Uterus (tissue), 4 donors: ENCODE measurements around the gene SLC49A3. TPM values are rescaled to one million over a fixed set of nuclear protein-coding genes. Genes with fewer than 3 reads are reported as not detected.
"Not testable (repeated sequence)": the region's sequence is repeated elsewhere in the genome, so short reads cannot be mapped to it uniquely, and the experiment has no call there.

Source experiments
- DNase-seq, 2 donors: peaks; one replicate each; pipeline ENCODE4 v3.0.0-alpha.2; 2019 to 2020
- H3K27ac ChIP-seq, 2 donors: fragments of 200-600 bp; sonication (generic); 1 replicate in 1 of 2; 2 replicates in 1 of 2; pipeline ENCODE4 v1.5.1; 2016 to 2018
- H3K27me3 ChIP-seq, 2 donors: fragments of 200-600 bp; sonication (generic); one replicate each; pipeline ENCODE4 v1.5.1; 2018 to 2019; ENCODE audit warnings: control low read depth in 1 of 2
- H3K36me3 ChIP-seq, 2 donors: fragments of 200-600 bp; sonication (generic); one replicate each; pipeline ENCODE4 v1.5.1; 2019; ENCODE audit warnings: control low read depth in 1 of 2
- H3K4me1 ChIP-seq, 2 donors: fragments of 200-600 bp; sonication (generic); one replicate each; pipeline ENCODE4 v1.5.1; 2018 to 2019; ENCODE audit warnings: control low read depth in 1 of 2
- H3K4me3 ChIP-seq, 2 donors: fragments of 200-600 bp; sonication (generic); 1 replicate in 1 of 2; 2 replicates in 1 of 2; pipeline ENCODE4 v1.5.1; 2018 to 2019; ENCODE audit warnings: mild to moderate bottlenecking in 1 of 2
- H3K9me3 ChIP-seq, 2 donors: fragments of 200-600 bp; sonication (generic); one replicate each; pipeline ENCODE4 v1.5.1; 2019; ENCODE audit warnings: control low read depth in 1 of 2
- CTCF ChIP-seq, 4 experiments: fragments of 200-600 bp in 2 of 4; fragments of 450-650 bp in 2 of 4; sonication (generic) in 2 of 4; IDR thresholded peaks; one replicate each; pipeline ENCODE4 v1.5.1; 2016 to 2019; ENCODE audit warnings: antibody characterized with exemption in 4 of 4, mild to moderate bottlenecking in 2 of 4, moderate library complexity in 1 of 4
- POLR2A ChIP-seq, 2 donors: fragments of 450-650 bp; IDR thresholded peaks; one replicate each; pipeline ENCODE4 v1.6.1; 2016; ENCODE audit warnings: antibody characterized with exemption in 2 of 2, mild to moderate bottlenecking in 1 of 2, moderate library complexity in 1 of 2
- intact Hi-C: fragments of 100-400 bp; cut with DNase I; formaldehyde crosslinking; loops from one replicate; pipeline ENCODE4 v1.15.1; 2023; ENCODE audit warnings: low total_unique reads
- total RNA-seq, 4 donors: library from RNA; depleted of rRNA in 3 of 4; stranded (reverse); fragments of >200 nt in 3 of 4; gene quantifications; one replicate each; pipeline versions ENCODE4 v1.1.0 to v1.2.4, GENCODE V29; 2014 to 2023
- donor health status: DM: yes; HTN: yes; CAD: no.

Gene SLC49A3
- total RNA-seq: 10 to 100 TPM in 1 of 4 donors, 1 to 10 TPM in 3; 1.2 to 12.6 (median 2.8) TPM

DNA sequence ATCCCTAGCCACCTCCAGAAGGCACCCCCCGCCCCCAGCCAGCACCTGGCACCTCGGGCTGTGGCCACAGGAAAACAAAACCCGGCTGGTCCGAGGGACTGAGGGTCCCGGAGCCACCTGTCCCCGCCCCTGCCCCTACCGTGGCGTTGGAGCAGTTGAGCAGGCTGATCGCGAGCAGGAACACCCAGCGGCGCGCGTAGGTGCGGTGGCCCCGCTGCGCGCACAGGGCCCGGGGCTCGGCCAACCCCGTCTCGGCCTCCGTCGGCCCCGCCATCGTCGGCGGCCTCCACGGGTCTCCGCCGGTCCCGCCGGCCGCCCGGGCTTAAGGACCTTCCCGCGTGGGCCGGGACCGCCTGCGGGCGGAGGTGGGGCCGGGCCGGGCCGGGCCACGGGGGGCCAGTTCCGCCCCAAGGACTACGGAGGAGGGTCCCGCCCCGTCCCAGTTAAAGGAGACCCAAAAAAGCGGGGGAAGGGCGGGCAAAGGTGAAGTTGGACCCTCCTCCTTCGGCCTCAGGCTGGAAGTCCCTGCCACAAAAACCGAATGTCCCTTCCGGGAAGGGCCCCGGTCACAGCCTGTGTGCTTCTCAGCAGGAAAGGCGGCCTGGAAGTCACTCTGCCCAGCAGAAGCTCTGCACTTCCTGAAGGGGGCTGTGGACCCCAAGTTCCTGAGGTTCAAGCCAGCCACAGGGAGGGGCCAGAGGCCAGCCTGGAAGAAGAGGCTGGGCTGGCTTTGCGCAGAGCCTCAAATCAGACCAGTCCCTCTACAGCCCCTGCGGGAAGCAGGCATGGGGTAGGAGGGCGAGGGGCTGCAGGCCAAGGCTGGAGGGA lies at the start of gene SLC49A3:
SLC49A3 (minus strand) TSS at position 298 of the 828 bp plus-strand sequence; CDS start at position 274, 24 bp downstream.
- H3K27me3 ChIP-seq: no peaks in the 10 kb centered on the region
- no peaks in the 10 kb centered on the region for H3K9me3 ChIP-seq
- peak within 1 kb of the TSS; percentile 31 to 36 for H3K4me3 ChIP-seq
- peaks cover 0 to 21% of the 10 kb centered on the region in 2 donors for H3K4me1 ChIP-seq
- H3K27ac ChIP-seq: peak within 1 kb of the TSS; percentile 77
- H3K36me3 ChIP-seq: no peaks in the 10 kb centered on the region
- intact Hi-C loops: no loop called here
- DNase-seq: no peak
- no peak for TF ChIP-seq CTCF (IDR thresholded peaks at IDR 0.05)
- no peak for TF ChIP-seq POLR2A (IDR thresholded peaks at IDR 0.05)

GRCh38 chr4:736561-736960 lies 47.6 kb upstream of the SLC49A3 start:
- H3K9me3 ChIP-seq, DNase-seq, H3K27ac ChIP-seq, H3K4me1 ChIP-seq, H3K27me3 ChIP-seq, H3K4me3 ChIP-seq, intact Hi-C loops, H3K36me3 ChIP-seq: not testable (repeated sequence)

GRCh38 chr4:735583-735982 lies 46.6 kb upstream of the SLC49A3 start:
- H3K27ac ChIP-seq: no peak overlapping the region
- no peaks in the 10 kb centered on the region for H3K4me1 ChIP-seq
- H3K9me3 ChIP-seq: no peaks in the 10 kb centered on the region
- intact Hi-C loops: no loop called here
- no peaks in the 10 kb centered on the region for H3K27me3 ChIP-seq
- TF ChIP-seq CTCF (IDR thresholded peaks at IDR 0.05): no peak
- TF ChIP-seq POLR2A (IDR thresholded peaks at IDR 0.05): no peak
- H3K4me3 ChIP-seq: no peak overlapping the region
- H3K36me3 ChIP-seq: no peaks in the 10 kb centered on the region
- no peak for DNase-seq

DNA sequence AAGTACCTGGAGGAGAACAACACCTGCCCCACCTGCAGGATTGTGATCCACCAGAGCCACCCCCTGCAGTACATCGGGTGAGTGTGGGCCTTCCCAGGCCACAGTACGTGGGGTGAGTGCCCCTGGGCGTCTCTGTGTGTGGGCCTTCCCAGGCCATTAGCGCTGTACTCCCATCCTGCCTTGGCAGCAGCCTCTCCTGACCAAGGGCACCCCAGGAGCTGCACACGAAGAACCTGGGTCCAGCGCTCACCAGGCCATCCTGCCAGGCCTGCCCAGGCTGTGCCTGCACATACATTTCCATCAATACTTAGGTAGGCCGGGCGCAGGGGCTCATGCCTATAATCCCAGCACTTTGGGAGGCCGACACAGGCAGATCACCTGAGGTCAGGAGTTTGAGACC lies 46.0 kb upstream of the SLC49A3 start:
- TF ChIP-seq CTCF (IDR thresholded peaks at IDR 0.05) (no peak), POLR2A (IDR thresholded peaks at IDR 0.05) (no peak)
- H3K4me3 ChIP-seq: no peak overlapping the region
- intact Hi-C loops: no loop called here

DNA sequence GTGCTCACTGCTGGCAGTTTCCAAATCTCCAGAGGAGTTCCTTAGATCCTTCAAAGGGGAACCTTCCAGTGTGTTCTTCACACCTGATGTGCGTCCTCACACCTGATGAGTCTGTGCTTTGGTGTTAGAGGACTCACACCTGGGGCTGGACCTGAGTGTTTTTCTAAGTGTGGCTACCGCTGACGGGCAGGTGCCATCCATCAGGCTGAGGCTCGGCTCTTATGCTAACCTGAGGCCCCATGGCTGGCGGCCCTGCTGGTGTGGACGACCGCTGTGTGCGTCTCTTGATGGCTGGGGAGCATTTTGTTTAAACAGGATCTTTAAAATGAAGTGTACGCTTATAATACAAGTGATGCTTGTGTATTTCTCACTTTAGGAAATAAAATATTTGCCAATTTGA lies 45.1 kb upstream of the SLC49A3 start:
- no peak overlapping the region for H3K4me3 ChIP-seq
- H3K9me3 ChIP-seq: no peaks in the 10 kb centered on the region
- no peak for TF ChIP-seq CTCF (IDR thresholded peaks at IDR 0.05)
- no peak for TF ChIP-seq POLR2A (IDR thresholded peaks at IDR 0.05)
- no peaks in the 10 kb centered on the region for H3K4me1 ChIP-seq
- H3K27ac ChIP-seq: no peak overlapping the region
- H3K27me3 ChIP-seq: no peaks in the 10 kb centered on the region
- no peaks in the 10 kb centered on the region for H3K36me3 ChIP-seq
- no peak for DNase-seq
- intact Hi-C loops: no loop called here

More for the DNA sequence above, 46.0 kb upstream of the SLC49A3 start:
- no peak for DNase-seq
- H3K36me3 ChIP-seq: no peaks in the 10 kb centered on the region
- H3K9me3 ChIP-seq: no peaks in the 10 kb centered on the region
- no peaks in the 10 kb centered on the region for H3K4me1 ChIP-seq
- no peaks in the 10 kb centered on the region for H3K27me3 ChIP-seq
- H3K27ac ChIP-seq: no peak overlapping the region
